Activated T-helper 2 cell treated with anti-CD3 and anti-CD28 coated beads, Interferon-gamma antibody, Interleukin-2, Interleukin-4, amounts not matched to agents 10 μg/mL and 5 μg/mL and 100 μg/mL, durations not matched to agents 14 hours and 24 hours and 36 hours (primary cell): ENCODE measurements around the gene UGT1A1. TPM values are rescaled to one million over a fixed set of nuclear protein-coding genes. Genes with fewer than 3 reads are reported as not detected.

Experiments
- DNase-seq: peaks from one replicate; pipeline ENCODE4 v3.0.0; 2021; ENCODE audit warnings: low spot score
- H3K27ac Mint-ChIP-seq: one replicate; pipeline ENCODE4 v1.8.0; 2021; ENCODE audit warnings: mixed read lengths
- H3K27me3 Mint-ChIP-seq: one replicate; pipeline ENCODE4 v1.8.0; 2021; ENCODE audit warnings: low read depth, mixed read lengths
- H3K36me3 Mint-ChIP-seq: one replicate; pipeline ENCODE4 v1.8.0; 2021; ENCODE audit warnings: low read depth, mixed read lengths
- H3K4me1 Mint-ChIP-seq: one replicate; pipeline ENCODE4 v1.8.0; 2021; ENCODE audit warnings: low read depth, mixed read lengths
- H3K4me3 Mint-ChIP-seq: one replicate; pipeline ENCODE4 v1.8.0; 2021; ENCODE audit warnings: low read depth, mild to moderate bottlenecking, moderate library complexity, mixed read lengths
- H3K9me3 Mint-ChIP-seq: one replicate; pipeline ENCODE4 v1.8.0; 2021; ENCODE audit warnings: mixed read lengths
- intact Hi-C: fragments of 100-400 bp; cut with micrococcal nuclease; formaldehyde crosslinking; loops from one replicate; pipeline ENCODE4 v1.15.1; 2023
- total RNA-seq: library from RNA; stranded (reverse); gene quantifications from 2 replicates; pipeline ENCODE4 v1.2.3, GENCODE V29; 2022

Gene UGT1A1
- total RNA-seq, 1 donor from 2014 or later = not detected

DNA sequence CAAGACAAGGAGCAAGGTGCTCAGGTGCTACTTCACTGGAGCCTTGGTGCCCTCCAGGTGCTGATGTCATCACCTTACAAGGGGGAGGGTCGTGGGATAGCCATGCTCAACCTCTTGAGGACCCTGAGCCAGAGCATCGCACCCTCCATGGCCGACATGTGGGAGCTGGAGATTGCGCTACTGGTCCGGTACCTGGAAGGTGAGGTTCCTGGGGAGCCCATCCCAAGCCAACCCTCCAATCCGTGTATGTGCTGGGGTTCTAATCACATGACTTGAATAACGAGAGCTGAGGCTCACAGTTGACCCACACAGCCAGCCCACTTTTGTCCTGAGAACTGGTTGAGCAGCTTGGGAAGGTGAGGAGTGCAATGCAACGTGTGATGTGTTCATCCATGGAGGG, 43.9 kb downstream of the UGT1A1 start:
- Mint-ChIP-seq H3K27ac (no peak overlapping the region), H3K36me3 (no peaks in the 10 kb centered on the region)

DNA sequence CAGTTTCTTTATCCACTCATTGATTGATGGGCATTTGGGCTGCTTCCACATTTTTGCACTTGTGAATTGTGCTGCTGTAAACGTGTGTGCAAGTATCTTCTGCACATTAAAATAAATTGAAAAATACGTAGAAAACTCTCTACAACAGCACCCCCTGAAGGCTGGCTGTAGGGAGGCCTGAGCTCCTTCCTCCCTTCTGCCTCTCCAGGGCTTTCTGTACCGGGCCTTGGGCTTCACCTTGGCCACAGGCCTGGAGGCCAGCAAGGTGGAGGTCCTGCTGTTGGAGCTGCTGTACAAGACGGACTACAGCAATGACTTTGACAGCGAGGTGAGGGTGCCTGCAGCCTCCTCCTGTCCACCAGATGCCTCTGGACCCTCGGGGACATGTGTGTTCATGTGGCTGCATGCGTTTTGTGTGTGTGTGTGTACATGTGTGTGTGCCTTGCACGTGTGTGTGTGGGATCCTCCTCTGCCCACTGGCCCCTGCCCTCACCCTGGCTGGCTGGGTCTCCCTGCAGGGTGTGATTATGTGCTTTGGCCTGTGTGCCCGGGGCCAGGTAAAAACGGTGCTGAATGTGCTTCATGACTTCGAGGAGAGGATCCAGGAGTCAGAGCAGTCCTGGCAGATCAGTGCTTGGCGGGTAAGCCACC, 47.3 kb downstream of the UGT1A1 start:
- H3K4me3 Mint-ChIP-seq = no peak overlapping the region
- peaks cover 5% of the 10 kb centered on the region for H3K27me3 Mint-ChIP-seq
- H3K9me3 Mint-ChIP-seq = no peaks in the 10 kb centered on the region
- no peak for DNase-seq
- H3K36me3 Mint-ChIP-seq = no peaks in the 10 kb centered on the region
- no peaks in the 10 kb centered on the region for H3K4me1 Mint-ChIP-seq
- intact Hi-C loops = no loop called here
- H3K27ac Mint-ChIP-seq = no peak overlapping the region

More for the DNA sequence above, 43.9 kb downstream of the UGT1A1 start:
- no peaks in the 10 kb centered on the region for H3K4me1 Mint-ChIP-seq
- no peak overlapping the region for H3K4me3 Mint-ChIP-seq
- DNase-seq = no peak
- intact Hi-C loops = no loop called here
- H3K9me3 Mint-ChIP-seq = no peaks in the 10 kb centered on the region
- H3K27me3 Mint-ChIP-seq = no peaks in the 10 kb centered on the region

DNA sequence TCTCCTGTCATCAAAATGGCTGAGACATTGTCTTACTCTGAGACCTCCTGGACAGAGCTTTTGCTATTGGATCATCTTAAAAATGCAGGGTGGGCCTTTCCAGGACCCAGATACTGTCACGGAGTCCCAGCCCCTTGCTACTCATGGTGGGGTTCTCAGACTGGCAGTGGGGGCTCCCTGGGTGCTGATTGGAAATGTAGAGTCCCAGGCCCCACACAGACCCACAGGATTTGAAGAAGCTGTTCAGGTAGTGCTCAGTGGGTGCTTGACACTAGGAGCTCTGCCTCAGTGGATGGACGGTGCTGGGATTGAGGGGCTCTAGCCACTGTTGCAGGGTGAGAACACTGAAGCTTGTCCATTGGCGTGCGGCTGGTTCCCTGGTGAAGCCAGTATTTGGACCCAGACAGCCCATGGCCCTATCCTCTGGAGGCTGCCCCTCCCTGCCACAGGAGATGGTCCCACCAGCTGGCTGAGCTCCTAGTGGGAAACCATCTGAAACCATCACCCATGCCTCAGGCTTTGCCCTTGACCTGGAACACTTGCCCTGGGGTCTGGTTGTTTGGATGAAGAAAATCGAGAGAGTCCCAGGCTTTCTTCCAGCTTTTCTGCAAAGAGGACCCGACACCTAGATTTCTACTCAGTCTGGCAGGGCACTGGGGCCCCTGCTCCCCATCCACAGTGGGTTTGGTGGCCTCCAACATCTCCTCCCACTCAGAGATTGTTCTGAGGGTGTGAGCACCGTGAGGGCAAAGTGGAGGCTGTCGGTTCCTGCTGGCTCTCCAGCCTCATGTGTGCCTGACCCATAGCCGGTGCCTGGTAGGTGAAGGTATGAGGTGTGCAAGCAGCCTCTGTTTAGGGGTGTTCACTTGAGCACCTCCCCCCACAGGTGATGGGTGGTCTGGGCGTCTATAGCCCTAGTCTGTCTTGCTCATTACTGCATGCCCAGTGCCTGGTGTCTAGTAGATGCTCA, 48.2 kb downstream of the UGT1A1 start:
- Mint-ChIP-seq H3K4me3 (no peak overlapping the region), H3K36me3 (no peaks in the 10 kb centered on the region), H3K27ac (no peak overlapping the region), H3K9me3 (no peaks in the 10 kb centered on the region), H3K4me1 (no peaks in the 10 kb centered on the region), H3K27me3 (peaks cover 5% of the 10 kb centered on the region)
- intact Hi-C loops = no loop called here
- DNase-seq = no peak

DNA sequence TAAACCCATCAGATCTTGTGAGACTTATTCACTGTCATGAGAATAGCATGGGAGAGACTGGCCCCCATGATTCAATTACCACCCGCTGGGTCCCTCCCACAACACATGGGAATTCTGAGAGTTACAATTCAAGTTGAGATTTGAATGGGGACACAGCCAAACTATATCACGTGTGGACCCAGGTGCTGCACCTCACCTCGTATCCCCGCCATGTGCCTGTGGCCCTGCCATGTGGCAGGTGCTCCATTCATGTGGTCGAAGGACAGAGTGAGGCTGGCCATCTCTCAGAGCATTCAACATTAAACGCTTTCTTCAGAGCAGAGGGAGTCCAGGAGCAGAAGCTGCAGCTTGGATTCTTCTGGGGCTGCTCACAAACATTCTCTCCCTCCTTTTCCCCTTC, 50.3 kb downstream of the UGT1A1 start:
- DNase-seq = no peak
- H3K27ac Mint-ChIP-seq = no peak overlapping the region
- intact Hi-C loops = no loop called here
- H3K4me3 Mint-ChIP-seq = no peak overlapping the region
- H3K4me1 Mint-ChIP-seq = no peaks in the 10 kb centered on the region
- no peaks in the 10 kb centered on the region for H3K9me3 Mint-ChIP-seq
- H3K36me3 Mint-ChIP-seq = no peaks in the 10 kb centered on the region
- H3K27me3 Mint-ChIP-seq = peaks cover 14% of the 10 kb centered on the region

DNA sequence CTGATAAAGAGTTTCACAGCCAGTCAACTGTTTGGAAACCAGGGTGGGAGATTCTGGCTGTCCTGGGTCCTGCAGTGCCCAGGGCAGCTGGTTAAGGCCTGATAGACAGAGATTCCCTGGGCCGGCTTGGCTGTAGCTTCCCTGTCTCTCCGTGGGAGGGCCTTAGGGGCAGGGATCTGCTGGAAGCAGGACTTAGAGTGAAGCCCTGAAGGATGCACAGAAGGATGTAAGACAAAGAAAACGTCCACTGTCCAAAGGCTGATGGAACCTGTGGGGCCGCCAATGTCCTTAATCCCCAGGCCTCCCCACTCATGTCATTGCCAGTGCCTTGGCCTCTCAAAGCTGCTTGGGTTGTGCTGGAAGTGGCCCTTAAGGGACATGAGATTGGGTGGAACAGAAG, 51.0 kb downstream of the UGT1A1 start:
- DNase-seq = no peak
- intact Hi-C loops = no loop called here
- no peaks in the 10 kb centered on the region for H3K9me3 Mint-ChIP-seq

DNA sequence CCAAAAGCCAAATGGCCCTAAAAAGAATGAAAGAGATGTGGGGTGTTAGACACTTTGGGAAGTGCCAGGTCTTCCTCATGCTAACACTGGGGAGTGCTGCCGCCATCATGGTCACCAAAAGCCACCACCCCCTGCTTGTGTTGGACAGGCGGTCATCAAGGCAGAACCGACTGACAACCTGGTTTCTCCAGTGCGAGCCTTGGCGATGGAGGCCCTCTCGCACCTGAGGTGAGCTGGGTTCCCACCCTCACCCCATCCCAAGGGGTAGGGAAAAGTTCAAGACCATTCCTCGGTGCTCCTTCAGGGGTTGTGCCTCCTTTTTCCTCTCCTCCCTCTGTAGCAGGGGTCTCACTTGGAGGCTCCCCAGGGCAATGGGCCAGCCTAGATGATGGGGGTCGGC, 51.7 kb downstream of the UGT1A1 start:
- Mint-ChIP-seq H3K9me3 (no peaks in the 10 kb centered on the region), H3K4me1 (no peaks in the 10 kb centered on the region), H3K27me3 (peaks cover 16% of the 10 kb centered on the region), H3K27ac (no peak overlapping the region), H3K36me3 (no peaks in the 10 kb centered on the region), H3K4me3 (no peak overlapping the region)
- DNase-seq = no peak
- intact Hi-C loops = no loop called here

More for the DNA sequence above, 51.0 kb downstream of the UGT1A1 start:
- H3K27ac Mint-ChIP-seq = no peak overlapping the region
- H3K27me3 Mint-ChIP-seq = peaks cover 16% of the 10 kb centered on the region
- no peak overlapping the region for H3K4me3 Mint-ChIP-seq
- H3K4me1 Mint-ChIP-seq = no peaks in the 10 kb centered on the region
- H3K36me3 Mint-ChIP-seq = no peaks in the 10 kb centered on the region

DNA sequence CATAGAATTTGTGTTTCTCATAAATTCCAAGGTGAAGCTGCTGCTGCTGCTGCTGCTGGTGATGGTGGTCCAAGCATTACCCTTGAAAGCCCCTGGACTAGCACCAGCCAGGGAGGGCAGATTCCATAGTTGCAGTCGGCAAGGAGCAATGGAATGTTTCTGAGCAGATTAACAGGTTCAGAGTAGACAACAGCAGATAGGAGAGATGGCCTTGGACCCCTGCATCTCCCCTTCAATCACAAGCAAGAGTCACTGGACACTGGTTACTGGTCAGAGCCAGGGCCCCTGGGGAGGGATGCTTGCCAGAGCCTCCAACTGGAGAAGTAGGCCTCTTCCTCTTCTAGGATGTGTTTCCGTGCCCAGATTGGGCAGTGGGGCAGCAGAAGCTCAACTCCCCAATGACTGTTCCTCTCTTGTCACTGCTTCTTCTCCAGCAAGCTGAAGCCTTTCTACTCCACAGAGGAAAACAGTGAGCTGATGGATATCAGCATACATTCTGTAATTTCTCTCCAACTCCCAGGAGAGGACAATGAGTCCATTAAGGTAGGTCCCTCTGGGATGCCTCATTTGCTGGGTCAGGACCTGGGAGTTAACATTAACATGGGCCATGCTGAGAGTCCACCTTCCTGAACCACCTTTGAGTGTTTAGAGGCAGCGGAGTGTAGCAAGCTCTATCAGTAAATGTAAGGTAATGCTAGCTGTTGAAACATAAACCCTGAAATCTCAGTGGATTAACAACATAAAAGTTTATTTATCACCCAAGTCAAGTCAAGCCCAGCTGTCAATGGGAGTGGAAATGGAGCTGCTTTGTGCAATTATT, 53.4 kb downstream of the UGT1A1 start:
- DNase-seq = no peak
- Mint-ChIP-seq H3K4me3 (no peak overlapping the region), H3K36me3 (no peaks in the 10 kb centered on the region), H3K27ac (no peak overlapping the region), H3K27me3 (peaks cover 16% of the 10 kb centered on the region), H3K9me3 (no peaks in the 10 kb centered on the region), H3K4me1 (no peaks in the 10 kb centered on the region)
- intact Hi-C loops = no loop called here

DNA sequence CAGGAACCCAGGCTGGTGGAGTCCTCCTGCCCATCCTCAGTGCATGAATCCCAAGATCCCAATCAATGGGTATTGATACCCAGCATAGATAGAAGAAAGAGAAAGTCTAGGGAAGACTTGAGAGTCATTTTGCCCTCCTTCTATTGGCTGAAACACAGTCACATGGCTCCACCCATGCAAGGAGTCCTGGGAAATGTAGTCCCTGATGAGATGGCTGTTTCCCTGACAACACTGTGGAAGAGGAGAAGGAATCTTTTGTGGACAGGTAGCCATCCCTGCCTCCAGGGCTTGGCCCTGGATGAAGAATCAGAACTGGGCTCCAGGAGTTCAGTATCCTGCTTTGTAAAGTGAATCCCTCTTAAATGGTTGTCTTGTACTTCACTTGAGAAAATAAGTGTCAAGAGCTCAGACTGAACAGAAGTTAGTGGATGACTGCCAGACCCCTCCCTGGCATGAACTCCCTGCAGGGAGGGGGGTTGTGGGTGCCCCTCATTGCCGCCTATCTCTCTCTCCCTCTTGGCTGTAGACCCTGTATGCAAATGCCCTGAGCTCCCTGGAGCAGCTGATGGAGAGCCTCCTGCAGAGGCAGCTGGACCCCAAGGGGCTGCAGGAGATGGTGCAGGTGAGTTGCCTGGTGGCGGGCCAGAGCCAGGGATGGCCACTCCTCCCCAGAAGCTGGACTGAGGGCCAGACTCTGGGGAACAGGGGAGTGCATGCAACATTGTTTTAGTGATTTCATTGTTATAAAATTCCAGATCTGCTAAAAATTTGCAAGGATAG, 54.2 kb downstream of the UGT1A1 start:
- intact Hi-C loops = no loop called here
- no peak for DNase-seq
- H3K4me1 Mint-ChIP-seq = no peaks in the 10 kb centered on the region
- H3K27ac Mint-ChIP-seq = no peak overlapping the region
- no peaks in the 10 kb centered on the region for H3K9me3 Mint-ChIP-seq
- H3K36me3 Mint-ChIP-seq = no peaks in the 10 kb centered on the region
- no peak overlapping the region for H3K4me3 Mint-ChIP-seq
- H3K27me3 Mint-ChIP-seq = peaks cover 16% of the 10 kb centered on the region

DNA sequence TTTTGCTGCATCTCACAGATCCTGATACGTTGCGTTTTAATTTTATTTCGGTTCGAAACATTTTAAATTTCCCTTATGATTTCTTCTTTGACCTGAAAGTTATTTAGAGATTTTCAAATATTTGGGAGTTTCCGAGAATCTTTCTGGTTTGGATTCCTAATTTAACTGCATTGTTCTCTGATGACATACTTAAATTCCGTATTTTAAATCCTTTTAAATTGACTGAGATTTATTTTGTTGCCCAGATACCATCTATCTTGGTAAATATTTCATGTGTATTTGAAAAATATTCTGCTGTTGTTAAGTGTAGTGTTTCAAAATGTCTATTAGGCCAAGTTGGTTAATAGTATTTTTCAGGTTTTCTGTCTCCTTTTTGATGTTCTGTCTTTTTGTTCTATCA, 55.8 kb downstream of the UGT1A1 start:
- Mint-ChIP-seq H3K36me3 (no peaks in the 10 kb centered on the region), H3K4me3 (no peak overlapping the region), H3K9me3 (no peaks in the 10 kb centered on the region), H3K27ac (no peak overlapping the region), H3K27me3 (peaks cover 14% of the 10 kb centered on the region), H3K4me1 (no peaks in the 10 kb centered on the region)
- no peak for DNase-seq
- intact Hi-C loops = no loop called here

DNA sequence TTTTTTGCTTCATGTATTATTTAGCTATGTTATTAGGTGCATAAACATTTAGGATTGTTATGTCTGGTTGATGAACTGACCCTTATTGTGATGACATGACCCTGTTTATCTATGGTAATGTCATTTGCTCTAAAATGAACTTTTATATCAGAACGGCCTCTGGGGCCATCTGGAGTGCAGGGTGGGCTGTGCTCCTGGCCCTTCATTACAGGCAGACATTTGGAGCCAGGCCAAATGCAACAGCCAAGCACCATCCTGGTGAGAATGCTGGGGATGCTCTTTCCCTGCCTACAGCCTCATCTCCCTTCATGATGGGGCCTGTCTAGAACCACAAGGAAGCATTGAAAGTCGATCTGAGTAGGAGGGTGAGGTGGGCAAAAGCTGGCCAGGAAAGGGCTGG, 56.3 kb downstream of the UGT1A1 start:
- Mint-ChIP-seq H3K4me3 (no peak overlapping the region), H3K9me3 (no peaks in the 10 kb centered on the region), H3K36me3 (no peaks in the 10 kb centered on the region), H3K4me1 (no peaks in the 10 kb centered on the region), H3K27ac (no peak overlapping the region), H3K27me3 (peaks cover 14% of the 10 kb centered on the region)
- DNase-seq = no peak
- intact Hi-C loops = no loop called here

DNA sequence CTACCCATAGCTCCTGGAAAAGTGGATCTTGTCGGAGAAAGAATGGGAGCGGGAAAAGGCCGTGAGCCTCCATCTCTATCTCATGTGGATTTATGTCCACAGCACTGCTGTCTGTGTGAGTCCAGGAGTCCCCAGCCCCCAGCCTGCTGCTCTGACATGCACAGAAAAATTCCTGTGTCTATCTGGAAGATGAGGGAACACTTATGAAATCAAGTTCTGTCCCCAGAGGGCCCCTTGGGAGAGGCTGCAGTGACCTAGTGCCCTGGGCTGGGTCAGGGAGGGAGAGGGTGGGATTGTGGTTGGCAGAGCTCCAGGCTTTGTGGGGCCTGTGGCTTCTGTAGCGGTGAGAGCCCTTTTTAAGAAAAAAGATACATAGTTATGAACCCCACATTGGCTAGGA, 56.7 kb downstream of the UGT1A1 start:
- peaks cover 14% of the 10 kb centered on the region for H3K27me3 Mint-ChIP-seq
- no peaks in the 10 kb centered on the region for H3K9me3 Mint-ChIP-seq
- H3K27ac Mint-ChIP-seq = no peak overlapping the region

DNA sequence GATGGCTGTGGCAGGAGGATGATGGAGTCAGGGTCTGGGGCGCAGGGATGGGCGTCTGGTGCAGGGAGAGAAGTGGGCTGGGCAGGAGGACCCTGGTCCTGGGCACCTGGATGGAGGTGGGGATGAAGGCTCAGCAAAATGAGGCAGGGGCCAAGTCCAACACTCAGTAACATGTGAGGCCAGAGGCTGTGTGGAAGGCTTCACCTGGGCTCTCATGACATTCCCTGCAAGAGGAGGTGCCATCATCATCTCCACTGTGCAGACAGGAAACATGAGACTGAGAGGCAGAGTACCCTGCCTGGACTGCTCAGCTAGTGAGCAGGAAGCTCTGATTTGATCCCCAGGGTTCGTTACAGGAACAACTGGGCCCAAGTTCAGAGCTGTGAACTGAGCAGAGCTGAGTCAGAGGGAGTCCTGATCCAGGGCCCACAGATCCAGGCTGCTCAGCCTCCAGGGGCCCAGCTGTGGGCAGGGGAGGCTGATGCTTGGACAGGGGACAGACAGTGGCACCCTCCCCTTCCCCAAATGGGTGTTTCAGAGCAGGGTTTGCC, 57.4 kb downstream of the UGT1A1 start:
- no peaks in the 10 kb centered on the region for H3K4me1 Mint-ChIP-seq
- intact Hi-C loops = no loop called here
- no peaks in the 10 kb centered on the region for H3K9me3 Mint-ChIP-seq
- H3K36me3 Mint-ChIP-seq = no peaks in the 10 kb centered on the region
- DNase-seq = no peak
- H3K27ac Mint-ChIP-seq = no peak overlapping the region
- peaks cover 11% of the 10 kb centered on the region for H3K27me3 Mint-ChIP-seq
- H3K4me3 Mint-ChIP-seq = no peak overlapping the region

More for the DNA sequence above, 56.7 kb downstream of the UGT1A1 start:
- intact Hi-C loops = no loop called here
- Mint-ChIP-seq H3K36me3 (no peaks in the 10 kb centered on the region), H3K4me1 (no peaks in the 10 kb centered on the region), H3K4me3 (no peak overlapping the region)
- DNase-seq = no peak
